ENCODE results near the gene F8.
"Not testable (repeated sequence)": the region's sequence is repeated elsewhere in the genome, so short reads cannot be mapped to it uniquely, and the experiment has no call there.

- not testable (repeated sequence) for TF ChIP-seq HDAC2 (IDR thresholded peaks at IDR 0.05); CTCF (IDR thresholded peaks at IDR 0.05 in 2 of 3, conservative IDR thresholded peaks at IDR 0.05 in 1 of 3; ENCODE audit: insufficient read depth in 2 of 3, low read depth in 1 of 3, low read length in 3 of 3); ZNF232 (CRISPR knock-in tag; IDR thresholded peaks at IDR 0.05); EP300 (IDR thresholded peaks at IDR 0.05; ENCODE audit: low read length); ZFP36 (IDR thresholded peaks at IDR 0.05; ENCODE audit: low read depth, low read length, partially characterized antibody); ZNF253 (CRISPR knock-in tag; conservative IDR thresholded peaks at IDR 0.05); NFXL1 (CRISPR knock-in tag; IDR thresholded peaks at IDR 0.05); BRF2 (IDR thresholded peaks at IDR 0.05; ENCODE audit: borderline replicate concordance, insufficient read depth, insufficient read length); HEY1 (CRISPR knock-in tag; IDR thresholded peaks at IDR 0.05; ENCODE audit: borderline replicate concordance); CBX1 (IDR thresholded peaks at IDR 0.05; ENCODE audit: low read depth)
These were observed 196.9 kb downstream of the F8 start for GRCh38 chrX:154825586-154825985.

Measured in K562 (cell line).